Activated CD8-positive, alpha-beta T cell treated with anti-CD3 and anti-CD28 coated beads for 36 hours (primary cell): ENCODE results near the gene ATP7B. TPM values are rescaled to one million over a fixed set of nuclear protein-coding genes. Genes with fewer than 3 reads are reported as not detected.

Experiments
- ATAC-seq: fragments of 200-7000 bp; cut with Tn5 transposase; one replicate; pipeline ENCODE4 v1.10.0; 2021; ENCODE audit warnings: mild to moderate bottlenecking, moderate library complexity
- CTCF ChIA-PET: fragments of 350-600 bp; sonication (Branson Sonifier 250); formaldehyde crosslinking; loops from one replicate; lab custom pipeline; 2021; ENCODE audit warnings: antibody characterized with exemption; lab: Charles Lee
- POLR2A ChIA-PET: fragments of 350-600 bp; sonication (Branson Sonifier 250); formaldehyde crosslinking; loops from one replicate; lab custom pipeline; 2021; ENCODE audit warnings: antibody characterized with exemption; lab: Charles Lee
- DNase-seq: peaks from one replicate; pipeline ENCODE4 v3.0.0-alpha.2; 2020
- H3K27ac Mint-ChIP-seq: one replicate; pipeline ENCODE4 v1.8.0; 2021; ENCODE audit warnings: mild to moderate bottlenecking, mixed read lengths
- H3K27me3 Mint-ChIP-seq: one replicate; pipeline ENCODE4 v1.8.0; 2021; ENCODE audit warnings: mixed read lengths
- H3K36me3 Mint-ChIP-seq: one replicate; pipeline ENCODE4 v1.8.0; 2021; ENCODE audit warnings: low read depth, mixed read lengths
- H3K4me1 Mint-ChIP-seq: one replicate; pipeline ENCODE4 v1.8.0; 2021; ENCODE audit warnings: low read depth, mixed read lengths
- H3K4me3 Mint-ChIP-seq: one replicate; pipeline ENCODE4 v1.8.0; 2021; ENCODE audit warnings: mild to moderate bottlenecking, moderate library complexity, mixed read lengths
- H3K9me3 Mint-ChIP-seq: one replicate; pipeline ENCODE4 v1.8.0; 2021; ENCODE audit warnings: mixed read lengths
- CTCF ChIP-seq: fragments of 200-600 bp; IDR thresholded peaks from one replicate; pipeline ENCODE4 v1.8.0; 2022; ENCODE audit warnings: antibody characterized with exemption, mild to moderate bottlenecking
- intact Hi-C: fragments of 100-400 bp; cut with micrococcal nuclease; formaldehyde crosslinking; loops from one replicate; pipeline ENCODE4 v1.10.0; 2022
- total RNA-seq, 2 experiments: library from RNA; stranded (reverse); gene quantifications; one replicate each; pipeline ENCODE4 v1.2.3, GENCODE V29; 2021

The ATP7B gene
- total RNA-seq = 1 to 10 TPM; 1.1 TPM

- peak within 1 kb of the TSS; percentile 94 for H3K27ac Mint-ChIP-seq
- ATAC-seq (no peak), DNase-seq (peak; percentile 39)
- H3K4me1 Mint-ChIP-seq = peaks cover 14% of the 10 kb centered on the region
- no peak for TF ChIP-seq CTCF
- H3K9me3 Mint-ChIP-seq = no peaks in the 10 kb centered on the region
- ChIA-PET CTCF (interaction anchor here (3.4 kb wide), 1 partner anchor 117 kb away, joined by 19 read pairs; the partner anchor contains the start of gene NEK5), POLR2A (no interaction called here)
- peak within 1 kb of the TSS; percentile 99 for H3K4me3 Mint-ChIP-seq
- H3K27me3 Mint-ChIP-seq = peaks cover 16% of the 10 kb centered on the region
- intact Hi-C loops = no loop called here
- peaks cover 4% of the 10 kb centered on the region for H3K36me3 Mint-ChIP-seq
Measured at GRCh38 chr13:52010890-52011631, at the start of gene ATP7B. ATP7B (minus strand) TSS chr13:52011450; CDS start chr13:52011337, 113 bp downstream.

GRCh38 chr13:52053460-52053859 lies 42.2 kb upstream of the ATP7B start:
- no peak for TF ChIP-seq CTCF
- H3K27me3 Mint-ChIP-seq = no peaks in the 10 kb centered on the region
- peaks cover 12% of the 10 kb centered on the region for H3K9me3 Mint-ChIP-seq
- H3K36me3 Mint-ChIP-seq = no peaks in the 10 kb centered on the region
- H3K4me3 Mint-ChIP-seq = no peak overlapping the region
- intact Hi-C loops = no loop called here
- ChIA-PET POLR2A (no interaction called here), CTCF (no interaction called here)
- H3K4me1 Mint-ChIP-seq = no peaks in the 10 kb centered on the region
- no peak overlapping the region for H3K27ac Mint-ChIP-seq
- no peak for ATAC-seq
- no peak for DNase-seq

GRCh38 chr13:52051400-52051799 lies 40.1 kb upstream of the ATP7B start:
- CTCF ChIA-PET = no interaction called here
- Mint-ChIP-seq H3K4me1 (no peaks in the 10 kb centered on the region), H3K4me3 (no peak overlapping the region), H3K27ac (no peak overlapping the region), H3K9me3 (peaks cover 12% of the 10 kb centered on the region), H3K27me3 (no peaks in the 10 kb centered on the region), H3K36me3 (no peaks in the 10 kb centered on the region)
- TF ChIP-seq CTCF = no peak
- DNase-seq (no peak), ATAC-seq (no peak)
- intact Hi-C loops = no loop called here
- POLR2A ChIA-PET = no interaction called here

DNA sequence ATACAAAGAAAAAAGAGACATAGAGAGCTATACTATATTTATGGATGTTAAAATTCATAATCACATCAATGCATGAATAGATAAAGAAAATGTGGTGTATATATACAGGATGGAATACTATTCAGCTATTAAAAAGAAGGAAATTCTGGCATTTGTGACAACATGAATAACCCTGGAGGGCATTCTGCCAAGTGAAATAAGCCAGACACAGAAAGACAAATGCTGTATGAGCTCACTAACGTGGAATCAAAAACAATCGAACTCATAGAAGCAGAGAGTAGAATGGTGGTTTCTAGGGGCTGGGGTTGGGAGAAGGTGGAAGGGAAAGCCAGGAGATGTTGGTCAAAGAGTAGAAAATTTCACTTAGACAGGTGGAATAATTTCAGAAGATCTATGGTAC lies 37.3 kb upstream of the ATP7B start:
- intact Hi-C loops = no loop called here
- Mint-ChIP-seq H3K27me3 (no peaks in the 10 kb centered on the region), H3K36me3 (peaks cover 5% of the 10 kb centered on the region), H3K27ac (no peak overlapping the region), H3K9me3 (peaks cover 12% of the 10 kb centered on the region), H3K4me3 (no peak overlapping the region), H3K4me1 (no peaks in the 10 kb centered on the region)
- TF ChIP-seq CTCF = no peak
- ATAC-seq = no peak
- no peak for DNase-seq
- CTCF ChIA-PET = interaction anchor here (1.1 kb wide), 1 partner anchor 93 kb away, joined by 3 read pairs; no protein-coding TSS in a partner anchor
- POLR2A ChIA-PET = no interaction called here

DNA sequence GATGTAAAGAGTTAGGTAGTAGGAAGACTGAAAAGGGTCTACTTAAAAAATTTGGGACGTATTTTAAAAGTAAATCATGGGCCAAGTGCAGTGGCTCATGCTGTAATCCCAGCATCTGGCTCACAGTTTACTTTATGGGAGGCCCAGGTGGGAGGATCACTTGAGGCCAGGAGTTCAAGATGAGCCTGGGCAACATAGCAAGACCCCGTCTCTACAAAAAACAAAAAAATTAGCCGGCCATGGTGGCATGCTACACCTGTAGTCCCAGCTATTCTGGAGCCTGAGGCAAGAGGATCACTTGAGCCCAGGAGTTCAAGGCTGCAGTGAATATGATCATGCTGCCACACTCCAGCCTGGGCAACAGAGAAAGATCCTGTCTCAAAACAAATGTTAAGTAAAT lies 36.2 kb upstream of the ATP7B start:
- ChIA-PET POLR2A (no interaction called here), CTCF (no interaction called here)
- no peaks in the 10 kb centered on the region for H3K27me3 Mint-ChIP-seq
- ATAC-seq (no peak), DNase-seq (no peak)
- intact Hi-C loops = no loop called here
- no peak overlapping the region for H3K27ac Mint-ChIP-seq
- no peaks in the 10 kb centered on the region for H3K4me1 Mint-ChIP-seq
- no peak for TF ChIP-seq CTCF
- no peak overlapping the region for H3K4me3 Mint-ChIP-seq
- H3K36me3 Mint-ChIP-seq = peaks cover 5% of the 10 kb centered on the region
- H3K9me3 Mint-ChIP-seq = peaks cover 12% of the 10 kb centered on the region
